NCI-H2081 treated with DMSO at 0.1 percent for 48 hours (cell line): ENCODE results near the gene BEST2.
"Not testable (repeated sequence)": the region's sequence is repeated elsewhere in the genome, so short reads cannot be mapped to it uniquely, and the experiment has no call there.

Source experiments
- DNase-seq: peaks from one replicate; lab custom pipeline; 2025; lab: John Stamatoyannopoulos, UW

The BEST2 gene

DNA sequence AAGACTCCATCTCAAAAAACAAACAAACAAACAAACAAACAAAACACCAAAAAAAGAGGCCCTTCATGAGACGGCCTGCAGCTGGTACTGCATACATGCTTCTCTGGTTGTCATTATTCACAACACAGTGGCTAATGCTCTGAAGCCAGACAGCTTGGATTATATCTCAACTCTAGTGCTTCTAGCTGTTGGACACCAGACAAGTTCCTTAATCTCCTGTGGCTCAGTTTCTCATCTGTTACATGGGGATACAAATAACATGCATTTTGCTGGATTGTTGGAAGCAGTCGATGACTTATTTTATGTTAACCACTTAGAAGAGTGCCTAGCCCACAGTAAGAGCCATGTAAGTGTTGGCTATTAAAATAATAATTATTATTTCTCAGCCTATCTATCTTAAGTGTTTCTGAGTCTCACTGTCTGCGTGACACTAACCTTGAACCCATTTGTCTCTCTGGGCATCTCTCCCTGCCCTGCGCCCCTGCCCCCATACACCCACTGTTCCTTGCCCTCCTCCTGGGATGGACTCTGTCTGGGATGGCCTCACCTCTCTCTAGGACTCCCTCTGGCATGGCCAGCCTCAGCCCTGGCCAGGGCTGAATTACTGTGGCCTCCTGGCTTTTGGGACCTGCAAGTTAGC lies 36.6 kb downstream of the BEST2 start:
- no peak for DNase-seq

DNA sequence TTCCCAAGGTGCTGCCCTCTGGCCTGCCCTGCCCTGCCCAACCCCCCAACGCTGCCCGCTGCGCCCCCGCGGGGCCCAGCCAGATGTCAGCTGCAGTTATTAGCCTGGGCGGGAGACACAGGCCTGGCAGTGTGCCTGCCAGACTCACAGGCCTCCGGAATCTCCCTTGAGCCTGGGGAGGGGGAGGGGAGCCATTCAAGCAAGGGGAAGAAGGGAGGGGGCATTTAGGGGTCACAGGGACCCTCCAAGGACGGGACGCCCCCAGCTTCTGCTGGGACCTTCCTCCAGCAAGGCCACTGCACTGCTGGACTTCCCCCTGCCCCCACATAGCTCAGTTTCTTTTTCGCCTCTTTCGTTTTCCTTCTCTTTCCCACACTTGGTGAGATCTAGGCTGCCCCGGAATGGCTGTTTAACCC lies 37.1 kb downstream of the BEST2 start:
- no peak for DNase-seq

DNA sequence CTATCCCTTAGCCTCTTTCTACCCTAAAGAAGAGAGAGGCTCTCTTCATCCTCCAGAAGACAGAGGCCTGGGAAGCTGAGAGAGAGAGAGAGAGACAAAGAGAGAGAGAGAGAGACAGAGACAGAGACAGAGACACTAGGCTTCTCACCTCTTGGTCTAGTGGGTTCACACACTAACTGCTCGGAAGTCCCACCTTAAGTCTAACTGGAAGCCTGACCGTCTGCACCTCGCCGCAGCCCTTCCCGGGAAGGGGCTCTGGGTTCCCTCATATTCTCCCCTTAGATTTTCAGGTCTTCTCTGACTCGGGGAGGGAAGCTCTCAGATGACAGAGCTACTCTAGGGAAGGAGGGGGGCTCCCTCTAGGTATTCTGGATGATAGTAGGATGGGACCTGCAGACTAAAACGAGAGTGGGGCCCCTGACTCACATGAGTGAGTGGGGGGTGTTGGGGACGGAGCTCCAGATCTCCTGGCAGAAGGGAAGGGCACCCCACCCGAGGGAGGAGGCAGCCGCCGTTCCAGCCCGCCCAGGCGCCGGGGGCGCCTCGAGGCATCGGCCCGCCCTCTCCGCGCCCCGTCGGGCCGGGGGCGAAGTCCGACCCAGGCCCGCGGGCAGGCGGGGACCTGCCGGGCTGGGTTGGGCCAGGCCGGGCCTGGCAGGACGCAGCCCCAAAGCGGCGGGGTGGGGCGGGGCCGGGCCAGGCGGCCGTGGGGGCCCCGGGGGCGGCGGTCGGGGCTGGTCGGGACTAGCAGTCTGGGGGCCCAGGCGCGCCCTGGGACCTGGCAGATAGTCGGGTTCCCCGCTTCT lies 37.7 kb downstream of the BEST2 start:
- DNase-seq: no peak

DNA sequence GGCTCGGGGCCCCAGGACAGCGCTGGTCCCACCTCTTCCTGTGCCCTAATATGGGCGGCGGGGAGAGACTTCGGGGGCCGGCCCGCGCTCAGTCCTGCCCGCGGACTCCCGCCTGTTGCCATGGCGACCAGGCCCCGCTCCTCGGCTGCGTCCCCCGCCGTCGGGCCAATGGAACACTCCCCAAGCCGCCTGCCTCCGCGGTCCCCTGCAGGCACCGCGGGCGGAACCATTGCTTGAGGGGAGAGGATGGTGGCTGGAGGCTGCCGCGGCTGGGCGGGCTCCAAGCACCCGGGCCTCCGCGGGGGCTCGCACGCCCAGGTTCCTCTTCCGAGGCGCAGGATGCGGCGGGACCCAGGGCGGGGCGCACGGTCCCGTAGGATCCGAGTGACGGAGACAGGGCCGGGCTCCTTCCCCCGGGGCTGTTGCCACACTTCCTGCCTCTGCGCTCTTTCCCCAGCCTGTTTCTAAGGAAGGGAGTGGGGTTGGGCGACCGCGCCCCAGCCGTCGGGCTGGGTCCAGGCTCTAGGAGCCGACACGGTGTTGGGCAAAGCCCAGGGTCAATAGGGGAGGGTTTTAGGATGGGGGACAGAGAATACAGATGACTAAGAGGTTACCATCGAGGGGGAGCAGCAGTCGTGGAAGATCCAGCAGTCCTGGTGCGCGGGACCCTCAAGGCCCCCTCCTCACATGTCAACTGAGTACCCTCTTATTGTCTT lies 38.5 kb downstream of the BEST2 start:
- DNase-seq: peak; percentile 75

DNA sequence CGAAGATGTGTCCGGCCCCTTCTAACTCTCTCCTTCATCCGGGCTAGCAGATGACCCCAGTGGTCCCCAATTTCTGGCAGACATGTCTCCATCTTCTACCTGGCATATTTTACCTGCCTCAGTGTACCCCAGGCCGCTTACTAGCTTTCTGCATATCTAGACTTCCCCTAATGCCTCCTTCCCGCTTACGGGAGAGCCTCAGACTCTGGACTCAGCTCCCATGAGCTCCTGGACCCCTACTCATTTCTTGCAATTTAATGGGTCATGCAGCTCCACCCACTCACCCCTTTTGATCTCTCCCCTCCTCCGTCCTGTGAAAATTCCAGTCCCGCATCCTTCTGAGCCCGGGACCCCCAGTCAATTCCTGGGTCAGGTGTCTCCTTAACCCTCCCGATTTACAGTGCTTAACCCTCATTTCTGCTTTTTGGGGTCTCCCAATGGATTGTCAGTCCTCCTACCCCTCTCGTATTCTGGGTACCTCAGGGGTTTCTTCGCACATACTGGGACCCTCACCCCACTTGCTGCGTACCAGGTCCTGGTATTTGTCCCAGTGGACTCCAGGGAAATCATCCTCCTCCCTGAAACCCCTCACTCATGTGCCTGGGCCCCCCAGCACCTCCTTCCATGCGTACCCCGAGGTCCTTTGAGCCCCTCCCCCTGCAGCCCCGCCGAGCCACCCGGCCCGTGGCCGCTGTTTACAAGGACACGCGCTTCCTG lies 39.2 kb downstream of the BEST2 start:
- DNase-seq: no peak

DNA sequence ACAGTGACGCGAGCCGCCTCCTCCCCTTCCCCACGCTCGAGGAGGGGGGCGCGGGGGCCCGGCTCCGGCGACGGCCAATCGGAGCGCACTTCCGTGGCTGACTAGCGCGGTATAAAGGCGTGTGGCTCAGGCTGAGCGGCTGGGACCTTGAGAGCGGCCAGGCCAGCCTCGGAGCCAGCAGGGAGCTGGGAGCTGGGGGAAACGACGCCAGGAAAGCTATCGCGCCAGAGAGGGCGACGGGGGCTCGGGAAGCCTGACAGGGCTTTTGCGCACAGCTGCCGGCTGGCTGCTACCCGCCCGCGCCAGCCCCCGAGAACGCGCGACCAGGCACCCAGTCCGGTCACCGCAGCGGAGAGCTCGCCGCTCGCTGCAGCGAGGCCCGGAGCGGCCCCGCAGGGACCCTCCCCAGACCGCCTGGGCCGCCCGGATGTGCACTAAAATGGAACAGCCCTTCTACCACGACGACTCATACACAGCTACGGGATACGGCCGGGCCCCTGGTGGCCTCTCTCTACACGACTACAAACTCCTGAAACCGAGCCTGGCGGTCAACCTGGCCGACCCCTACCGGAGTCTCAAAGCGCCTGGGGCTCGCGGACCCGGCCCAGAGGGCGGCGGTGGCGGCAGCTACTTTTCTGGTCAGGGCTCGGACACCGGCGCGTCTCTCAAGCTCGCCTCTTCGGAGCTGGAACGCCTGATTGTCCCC lies 39.9 kb downstream of the BEST2 start, which contains the start of gene JUNB:
TSS of gene JUNB (plus strand) at position 142 of the 706 bp plus-strand sequence. CDS start at position 428, 286 bp downstream.
- peak; percentile 59 for DNase-seq

DNA sequence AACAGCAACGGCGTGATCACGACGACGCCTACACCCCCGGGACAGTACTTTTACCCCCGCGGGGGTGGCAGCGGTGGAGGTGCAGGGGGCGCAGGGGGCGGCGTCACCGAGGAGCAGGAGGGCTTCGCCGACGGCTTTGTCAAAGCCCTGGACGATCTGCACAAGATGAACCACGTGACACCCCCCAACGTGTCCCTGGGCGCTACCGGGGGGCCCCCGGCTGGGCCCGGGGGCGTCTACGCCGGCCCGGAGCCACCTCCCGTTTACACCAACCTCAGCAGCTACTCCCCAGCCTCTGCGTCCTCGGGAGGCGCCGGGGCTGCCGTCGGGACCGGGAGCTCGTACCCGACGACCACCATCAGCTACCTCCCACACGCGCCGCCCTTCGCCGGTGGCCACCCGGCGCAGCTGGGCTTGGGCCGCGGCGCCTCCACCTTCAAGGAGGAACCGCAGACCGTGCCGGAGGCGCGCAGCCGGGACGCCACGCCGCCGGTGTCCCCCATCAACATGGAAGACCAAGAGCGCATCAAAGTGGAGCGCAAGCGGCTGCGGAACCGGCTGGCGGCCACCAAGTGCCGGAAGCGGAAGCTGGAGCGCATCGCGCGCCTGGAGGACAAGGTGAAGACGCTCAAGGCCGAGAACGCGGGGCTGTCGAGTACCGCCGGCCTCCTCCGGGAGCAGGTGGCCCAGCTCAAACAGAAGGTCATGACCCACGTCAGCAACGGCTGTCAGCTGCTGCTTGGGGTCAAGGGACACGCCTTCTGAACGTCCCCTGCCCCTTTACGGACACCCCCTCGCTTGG lies 40.7 kb downstream of the BEST2 start:
- no peak for DNase-seq

DNA sequence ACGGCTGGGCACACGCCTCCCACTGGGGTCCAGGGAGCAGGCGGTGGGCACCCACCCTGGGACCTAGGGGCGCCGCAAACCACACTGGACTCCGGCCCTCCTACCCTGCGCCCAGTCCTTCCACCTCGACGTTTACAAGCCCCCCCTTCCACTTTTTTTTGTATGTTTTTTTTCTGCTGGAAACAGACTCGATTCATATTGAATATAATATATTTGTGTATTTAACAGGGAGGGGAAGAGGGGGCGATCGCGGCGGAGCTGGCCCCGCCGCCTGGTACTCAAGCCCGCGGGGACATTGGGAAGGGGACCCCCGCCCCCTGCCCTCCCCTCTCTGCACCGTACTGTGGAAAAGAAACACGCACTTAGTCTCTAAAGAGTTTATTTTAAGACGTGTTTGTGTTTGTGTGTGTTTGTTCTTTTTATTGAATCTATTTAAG lies 41.3 kb downstream of the BEST2 start:
- no peak for DNase-seq

DNA sequence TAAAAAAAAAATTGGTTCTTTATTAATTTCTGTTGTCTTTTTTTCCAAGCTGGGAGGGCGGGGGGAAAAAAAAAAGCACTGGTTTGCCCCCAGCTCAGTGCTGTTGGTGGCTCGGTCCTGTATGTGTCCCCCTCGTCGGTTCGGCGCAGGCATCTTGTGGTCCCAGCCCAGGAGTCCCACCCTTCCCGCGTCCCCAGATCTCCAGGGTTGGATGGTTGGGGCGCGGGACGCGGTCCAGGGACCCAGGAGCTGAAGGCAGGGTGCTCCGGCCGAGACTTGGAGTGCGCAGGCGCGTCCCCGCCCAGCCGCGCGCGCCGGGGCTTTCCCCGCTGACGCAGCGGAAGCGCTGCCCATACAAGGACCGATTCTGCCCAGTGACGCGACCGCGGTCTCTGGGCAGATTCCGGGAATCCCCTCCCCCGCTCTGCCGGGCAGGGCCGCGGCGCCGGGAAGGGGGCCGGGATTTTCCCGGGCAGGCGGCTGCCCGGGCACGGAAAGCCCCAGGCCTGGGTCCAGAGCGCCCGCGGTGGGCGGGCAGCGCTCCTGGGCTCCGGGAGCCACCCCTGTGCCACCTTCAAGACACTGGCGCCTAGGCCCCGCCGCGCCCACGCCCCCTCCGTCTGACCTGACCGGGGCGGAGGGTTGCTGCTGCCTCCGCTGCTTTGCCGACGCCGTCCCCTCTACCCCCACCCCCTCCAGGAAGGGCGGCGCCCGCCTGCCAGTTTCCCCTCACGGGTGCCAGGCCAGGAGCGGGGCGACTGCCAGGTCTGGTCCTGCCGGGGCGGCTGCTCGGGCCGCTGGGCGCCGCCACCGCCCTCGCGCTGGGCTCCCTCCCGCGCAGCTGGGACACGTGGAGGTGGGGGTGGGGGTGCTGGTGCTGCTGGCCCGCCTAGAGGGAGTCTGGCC lies 42.0 kb downstream of the BEST2 start:
- peak; percentile 28 for DNase-seq

DNA sequence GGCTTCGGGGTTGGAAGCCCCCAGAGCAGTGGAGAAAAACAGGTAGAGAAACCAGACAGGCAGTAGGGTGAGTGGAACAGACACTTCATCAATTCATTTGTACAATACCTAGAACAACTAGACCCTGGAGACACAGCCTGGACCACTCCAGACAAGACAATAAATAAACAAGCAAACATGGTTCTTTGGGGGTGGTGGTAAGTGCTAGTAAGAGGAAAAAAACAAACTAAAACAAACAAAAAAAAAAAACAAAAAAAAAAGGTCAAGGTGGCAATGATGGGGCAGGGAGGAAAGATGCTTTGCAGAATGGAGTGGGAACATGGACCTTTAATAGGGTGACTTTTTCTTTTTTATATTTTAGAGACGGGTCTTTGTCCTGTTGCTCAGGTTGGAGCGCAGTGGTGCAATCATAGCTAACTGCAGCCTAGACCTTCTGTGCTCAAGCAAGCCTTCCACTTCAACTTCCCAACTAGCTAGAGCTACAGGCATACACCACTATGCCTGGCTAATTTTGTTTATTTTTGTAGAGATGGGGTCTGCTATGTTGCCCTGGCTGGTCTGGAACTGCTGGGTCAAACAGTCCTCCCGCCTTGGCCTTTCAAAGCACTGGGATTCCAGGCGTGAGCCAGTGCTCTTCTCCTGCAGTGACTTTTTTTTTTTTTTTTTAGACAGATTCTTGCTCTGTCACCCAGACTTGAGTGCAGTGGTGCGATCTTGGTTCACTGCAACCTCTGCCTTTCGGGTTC lies 42.8 kb downstream of the BEST2 start:
- no peak for DNase-seq

DNA sequence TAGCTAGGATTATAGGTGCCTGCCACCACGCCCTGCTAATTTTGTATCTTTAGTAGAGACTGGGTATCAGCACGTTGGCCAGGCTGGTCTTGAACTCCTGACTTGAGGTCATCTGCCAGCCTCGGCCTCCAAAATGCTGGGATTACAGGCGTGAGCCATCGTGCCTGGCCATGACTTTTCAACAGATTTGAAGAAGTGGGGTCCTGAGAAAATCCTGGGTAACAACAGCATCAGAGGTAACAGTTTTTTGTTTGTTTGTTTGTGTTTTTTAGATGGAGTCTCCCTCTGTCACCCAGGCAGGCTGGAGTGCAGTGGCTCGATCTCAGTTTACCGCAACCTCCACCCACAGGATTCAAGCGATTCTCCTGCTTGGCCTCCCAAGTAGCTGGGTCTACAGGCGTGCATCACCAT lies 43.4 kb downstream of the BEST2 start:
- DNase-seq: no peak

DNA sequence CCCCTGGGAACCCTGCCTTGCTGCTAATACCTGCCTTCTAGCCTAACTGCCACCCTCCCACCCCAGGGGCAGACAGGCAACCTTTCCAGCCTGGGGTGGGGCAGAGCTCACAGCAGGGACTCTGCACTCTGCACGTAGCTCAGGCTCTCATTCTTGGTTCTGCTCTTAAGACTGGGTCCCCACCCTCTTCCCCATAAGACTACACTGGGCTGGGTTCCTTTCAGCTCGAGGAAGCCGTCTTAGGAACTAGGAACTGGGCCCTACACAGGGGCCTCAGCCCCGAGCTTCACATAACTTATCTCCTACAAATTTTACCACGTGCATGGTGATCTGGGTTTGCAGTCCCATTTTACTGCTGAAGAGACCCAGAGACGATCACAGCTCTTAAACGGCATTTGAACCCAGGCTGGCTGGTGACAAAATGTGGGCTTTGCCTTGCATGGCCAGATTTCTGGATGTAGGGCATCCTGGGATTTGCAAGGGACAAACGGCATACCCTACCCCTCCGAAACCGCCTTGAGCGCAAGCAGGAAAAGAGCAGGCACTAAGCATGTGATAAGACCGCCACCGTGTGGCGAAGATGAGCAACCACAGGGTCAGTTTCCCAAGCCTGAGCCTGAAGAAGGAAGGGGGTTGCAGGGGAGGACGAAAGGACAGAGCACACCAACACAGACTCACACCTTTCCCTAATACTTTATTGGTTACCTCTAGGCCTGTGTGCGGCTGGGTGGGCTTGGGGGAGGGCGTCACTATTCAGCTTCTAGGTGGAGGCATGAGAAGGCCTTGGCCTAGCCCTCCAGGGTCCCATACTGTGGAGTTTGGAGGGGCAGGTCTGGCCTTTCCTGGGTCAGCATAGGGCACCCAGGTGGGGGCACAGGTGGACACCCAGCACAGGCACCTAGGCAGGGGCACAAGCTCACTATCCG lies 44.8 kb downstream of the BEST2 start:
- DNase-seq: peak; percentile 18

DNA sequence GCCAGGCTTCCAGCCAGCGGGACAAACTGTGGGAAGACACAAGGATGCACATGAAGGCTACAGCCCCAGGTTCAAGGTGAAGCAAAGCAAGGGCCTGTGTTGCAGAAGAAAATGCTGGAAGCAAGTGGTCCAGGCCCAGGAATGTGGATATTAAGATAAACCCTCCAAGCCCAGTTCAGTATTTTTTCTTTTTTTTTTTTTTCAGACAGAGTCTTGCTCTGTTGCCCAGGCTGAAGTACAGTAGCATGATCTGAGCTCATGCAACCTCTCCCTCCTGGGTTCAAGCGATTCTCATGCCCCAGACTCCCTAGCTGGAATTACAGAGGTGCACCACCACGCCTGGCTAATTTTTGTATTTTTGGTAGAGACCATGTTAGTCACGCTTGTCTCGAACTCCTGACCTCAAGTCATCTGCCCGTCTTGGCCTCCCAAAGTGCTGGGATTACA lies 45.6 kb downstream of the BEST2 start:
- DNase-seq: no peak

DNA sequence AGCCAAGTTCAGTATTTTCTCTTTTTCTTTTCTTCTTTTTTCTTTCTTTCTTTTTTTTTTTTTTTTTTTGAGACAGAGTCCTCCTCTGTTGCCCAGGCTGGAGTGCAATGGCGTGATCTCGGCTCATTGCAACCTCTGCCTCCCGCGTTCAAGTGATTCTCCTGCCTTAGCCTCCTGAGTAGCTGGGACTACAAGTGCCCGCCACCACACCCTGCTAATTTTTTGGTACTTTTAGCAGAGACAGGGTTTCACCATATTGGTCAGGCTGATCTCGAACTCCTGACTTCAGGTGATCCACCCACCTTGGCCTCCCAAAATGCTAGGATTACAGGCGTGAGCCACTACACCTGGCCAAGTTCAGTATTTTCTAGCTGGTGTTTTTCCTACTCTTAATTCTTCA lies 46.0 kb downstream of the BEST2 start:
- DNase-seq: not testable (repeated sequence)

DNA sequence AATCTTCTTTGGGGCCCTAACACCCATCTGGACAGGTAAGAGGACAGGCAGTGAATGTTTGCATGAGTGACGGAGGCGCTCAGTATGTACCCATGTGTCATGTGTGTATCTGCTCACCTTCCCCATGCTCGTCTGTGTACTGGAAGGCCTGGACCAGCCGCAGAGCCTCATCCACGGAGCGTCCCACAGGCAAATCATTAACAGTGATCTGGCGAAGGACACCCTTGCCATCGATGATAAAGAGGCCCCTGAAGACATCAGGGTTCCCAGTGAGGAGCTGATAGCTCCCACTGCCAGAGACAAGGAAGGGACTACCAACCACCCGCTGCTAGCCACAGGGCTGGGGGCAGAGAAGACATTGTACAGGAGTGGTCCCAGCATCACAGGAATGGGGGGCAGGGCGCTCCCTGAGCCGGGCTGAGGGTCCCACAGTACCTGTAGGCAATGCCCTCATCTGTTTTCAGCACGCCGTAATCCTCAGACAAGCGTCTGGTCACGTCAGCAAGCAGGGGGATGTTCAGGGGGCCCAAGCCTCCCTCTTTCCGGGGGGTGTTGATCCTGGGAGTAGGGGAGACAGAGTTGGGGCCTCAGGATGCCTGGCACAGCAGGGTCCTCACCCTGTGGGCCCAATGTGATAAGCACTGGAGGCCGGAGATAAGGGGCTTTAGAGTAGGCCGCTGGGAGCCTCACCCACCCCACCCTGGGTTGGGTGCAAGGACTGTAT lies 48.3 kb downstream of the BEST2 start:
- no peak for DNase-seq

DNA sequence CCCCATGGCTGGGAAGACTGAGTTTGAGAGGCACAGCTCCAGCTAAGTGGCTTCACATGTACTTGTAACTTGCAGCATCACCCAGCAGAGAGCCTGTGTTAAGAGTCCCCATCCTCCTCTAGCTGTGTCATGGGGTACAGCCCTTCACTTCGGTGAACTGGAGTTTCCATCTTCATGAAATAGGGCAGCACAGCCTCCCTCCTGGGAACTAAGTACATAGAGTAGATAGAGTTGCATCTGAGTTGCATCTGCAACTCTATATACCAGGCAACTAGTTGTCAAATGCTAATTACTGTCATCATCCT lies 48.8 kb downstream of the BEST2 start:
- no peak for DNase-seq

DNA sequence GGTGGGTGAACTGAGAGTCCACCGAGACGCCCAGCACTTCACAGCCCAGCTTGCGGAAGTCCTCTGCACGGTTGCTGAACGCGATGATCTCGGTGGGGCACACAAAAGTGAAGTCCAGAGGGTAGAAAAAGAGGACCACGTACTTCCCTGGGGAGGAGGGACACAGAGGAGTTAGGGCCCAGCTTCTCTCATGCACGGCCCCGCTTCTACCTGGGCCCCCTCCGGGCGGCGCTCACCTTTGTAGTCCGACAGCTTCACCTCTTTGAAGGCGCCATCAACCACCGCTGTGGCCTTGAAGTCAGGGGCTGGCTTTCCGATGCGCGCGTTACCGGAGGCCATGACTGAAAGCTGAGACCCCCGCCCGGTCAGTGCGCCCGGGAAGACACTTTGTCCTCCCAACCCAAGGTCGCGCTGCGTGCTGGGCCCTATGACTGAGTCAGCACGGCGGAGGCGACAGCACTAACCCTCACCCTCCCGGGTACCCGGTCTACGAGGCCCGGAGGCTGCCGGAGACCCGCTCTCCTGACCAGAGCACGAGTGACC lies 49.4 kb downstream of the BEST2 start:
- DNase-seq: no peak
